ENCODE measurements around the gene TMPRSS6.
A peak's percentile ranks its signal among the peaks of the same experiment; 100 is the strongest.

The TMPRSS6 gene

GRCh38 chr22:37024339-37025157 is 85.0 kb downstream of the TMPRSS6 start:
- no peak for DNase-seq

DNA sequence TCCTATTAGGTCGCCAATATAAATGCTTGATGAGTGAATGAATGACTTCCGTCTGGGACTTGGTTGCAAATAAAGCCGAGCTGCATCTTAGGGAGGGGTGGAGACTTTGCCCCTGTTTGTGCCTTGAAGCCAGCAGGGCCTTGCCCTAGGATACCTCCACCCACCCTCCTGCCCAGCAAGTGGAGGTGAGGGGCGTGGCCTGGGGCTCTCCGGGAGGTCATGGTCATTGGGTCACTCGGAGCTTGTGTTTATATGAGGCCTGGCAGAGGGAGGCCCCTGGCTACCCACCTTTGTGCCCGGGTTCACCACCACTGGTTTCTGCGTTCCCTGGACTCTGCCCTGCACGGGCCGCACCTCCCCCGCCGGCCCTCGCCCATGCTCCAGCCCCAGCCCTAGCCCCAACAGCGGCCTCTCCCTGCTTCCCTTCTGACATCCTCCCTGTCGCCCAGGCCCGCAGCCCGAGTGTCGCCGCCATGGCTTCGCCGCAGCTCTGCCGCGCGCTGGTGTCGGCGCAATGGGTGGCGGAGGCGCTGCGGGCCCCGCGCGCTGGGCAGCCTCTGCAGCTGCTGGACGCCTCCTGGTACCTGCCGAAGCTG is 85.7 kb downstream of the TMPRSS6 start:
- DNase-seq = no peak

DNA sequence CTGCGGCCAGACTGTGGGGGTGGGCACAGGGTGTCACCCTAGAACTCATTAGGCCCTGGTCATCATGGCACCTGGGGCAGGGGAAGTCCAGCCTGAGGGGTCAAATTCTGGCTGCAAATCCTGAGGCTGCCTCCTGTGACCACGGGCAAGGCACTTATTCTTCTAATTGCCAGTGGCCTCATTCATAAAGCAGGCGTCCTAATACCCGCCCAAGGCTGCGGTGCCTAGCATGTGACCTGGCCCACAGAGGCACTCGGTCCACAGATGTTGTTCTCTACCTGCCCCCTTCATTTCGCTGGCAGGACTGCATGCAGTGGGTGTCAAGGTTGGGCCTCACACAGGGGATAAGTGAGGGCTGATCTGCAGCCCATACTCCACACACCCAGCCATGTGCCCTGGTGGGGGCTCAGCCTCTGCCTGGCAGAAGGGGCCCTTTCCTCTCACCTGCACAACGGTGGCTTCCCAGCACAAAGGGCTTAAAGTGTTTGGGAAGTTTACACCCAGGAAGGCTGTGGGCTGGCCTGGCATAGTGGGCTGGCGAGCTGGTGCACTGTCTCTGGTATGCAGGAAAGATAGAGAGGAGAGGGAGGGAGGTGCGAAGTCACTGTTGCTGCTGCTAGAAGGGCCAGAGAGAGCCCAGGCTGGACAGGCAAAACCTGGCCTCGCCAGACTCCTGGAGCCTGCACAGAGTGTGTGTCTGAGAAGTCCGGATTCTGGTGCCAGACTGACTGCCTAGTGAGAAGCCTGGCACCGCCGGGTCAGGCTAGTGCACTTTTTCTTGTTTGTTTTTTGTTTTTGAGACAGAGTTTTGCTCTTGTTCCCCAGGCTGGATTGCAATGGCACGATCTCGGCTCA is 86.8 kb downstream of the TMPRSS6 start:
- no peak for DNase-seq

DNA sequence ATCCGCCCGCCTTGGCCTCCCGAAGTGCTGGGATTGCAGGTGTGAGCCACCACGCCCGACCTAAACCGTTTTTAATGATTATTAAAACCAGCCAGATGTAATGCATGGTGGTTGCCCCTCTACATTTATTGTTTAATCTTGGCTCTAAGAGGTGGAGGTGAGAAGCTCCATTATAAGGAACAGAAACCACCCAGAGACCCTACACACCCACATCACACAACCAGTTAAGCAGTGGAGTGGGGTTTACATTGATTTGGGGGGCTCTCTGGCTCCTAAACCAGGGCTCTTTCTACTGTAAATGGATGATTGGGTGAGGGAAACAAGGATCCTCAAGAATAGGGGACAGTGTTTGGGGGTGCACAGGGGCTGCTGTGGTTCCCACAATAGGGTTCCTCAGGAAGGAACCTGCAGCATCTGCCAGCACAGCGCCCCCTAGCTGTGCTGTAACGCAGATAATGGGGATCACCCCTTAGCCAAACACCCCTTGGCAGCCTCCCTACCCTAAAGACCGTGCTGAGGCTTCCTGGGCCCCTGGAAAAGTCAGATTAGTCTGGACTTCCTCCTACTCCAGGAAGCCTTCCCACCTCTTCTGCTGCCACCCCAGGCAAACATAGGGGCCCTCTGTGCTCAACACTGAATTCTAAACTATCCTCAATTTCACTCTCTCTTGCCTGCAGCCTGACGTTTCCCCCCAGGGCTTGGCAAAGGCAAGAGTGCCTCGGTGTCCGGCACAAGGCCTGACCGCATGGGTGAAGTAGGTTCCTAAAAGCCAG is 87.6 kb downstream of the TMPRSS6 start:
- peak; percentile 44 for DNase-seq

GRCh38 chr22:37021041-37021440 is 88.5 kb downstream of the TMPRSS6 start:
- no peak for DNase-seq

- DNase-seq = no peak
Observed at GRCh38 chr22:37020192-37020479, 89.4 kb downstream of the TMPRSS6 start.

DNA sequence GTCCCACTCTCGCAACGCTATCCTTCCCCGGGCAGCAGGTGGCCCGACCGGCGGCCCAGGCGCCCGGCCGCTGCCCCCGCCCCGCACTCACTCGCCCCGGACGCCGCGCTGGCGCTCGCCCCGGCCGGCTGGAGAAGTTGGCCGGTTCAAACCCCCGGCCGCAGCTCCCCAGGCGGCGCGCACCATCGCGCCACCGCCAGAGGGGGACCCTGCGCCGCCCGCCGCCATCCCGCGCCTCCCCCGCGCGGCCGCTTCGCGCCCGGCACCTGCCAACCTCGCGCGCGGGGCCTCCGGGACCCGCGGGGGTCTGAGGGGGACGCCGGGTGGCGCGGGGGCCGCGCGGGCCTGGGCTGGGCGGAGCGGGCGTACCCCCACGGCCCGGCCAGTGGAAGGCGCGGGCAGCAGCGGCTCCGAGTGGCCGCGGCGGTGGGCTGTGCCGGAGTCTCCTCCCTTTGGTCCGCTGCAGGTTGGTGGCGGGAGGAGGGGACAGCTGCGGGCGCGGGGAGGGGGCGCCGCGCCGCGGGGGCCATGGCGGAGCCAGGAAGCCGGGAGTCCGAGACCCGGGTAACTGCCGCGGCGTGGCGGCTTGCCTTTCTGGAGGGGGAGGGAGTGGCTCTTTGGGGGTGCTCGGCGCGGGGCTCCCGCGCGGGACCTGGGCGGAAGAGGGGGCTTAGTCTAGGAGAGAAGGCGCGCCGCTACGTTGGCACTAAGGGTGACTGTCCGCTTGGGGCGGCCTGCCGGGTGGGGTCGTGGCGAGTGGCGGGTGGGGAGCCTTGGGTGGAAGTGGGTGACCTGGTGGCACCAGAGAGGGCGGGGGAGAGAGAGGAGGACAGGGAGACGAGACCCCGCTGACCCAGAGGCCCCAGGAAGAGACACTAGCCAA is 90.0 kb downstream of the TMPRSS6 start, which contains the start of the genes MPST and TST:
Gene MPST, plus strand, starts transcription at position 434 of the 883 bp plus-strand sequence. Its CDS starts 95 bp downstream, at position 529.
Gene TST, minus strand, starts transcription at position 139 of the 883 bp plus-strand sequence. CDS start 715 bp downstream, outside the sequence.
- peak; percentile 77 for DNase-seq

GRCh38 chr22:37018815-37019308 is 90.7 kb downstream of the TMPRSS6 start:
- DNase-seq = peak; percentile 80

DNA sequence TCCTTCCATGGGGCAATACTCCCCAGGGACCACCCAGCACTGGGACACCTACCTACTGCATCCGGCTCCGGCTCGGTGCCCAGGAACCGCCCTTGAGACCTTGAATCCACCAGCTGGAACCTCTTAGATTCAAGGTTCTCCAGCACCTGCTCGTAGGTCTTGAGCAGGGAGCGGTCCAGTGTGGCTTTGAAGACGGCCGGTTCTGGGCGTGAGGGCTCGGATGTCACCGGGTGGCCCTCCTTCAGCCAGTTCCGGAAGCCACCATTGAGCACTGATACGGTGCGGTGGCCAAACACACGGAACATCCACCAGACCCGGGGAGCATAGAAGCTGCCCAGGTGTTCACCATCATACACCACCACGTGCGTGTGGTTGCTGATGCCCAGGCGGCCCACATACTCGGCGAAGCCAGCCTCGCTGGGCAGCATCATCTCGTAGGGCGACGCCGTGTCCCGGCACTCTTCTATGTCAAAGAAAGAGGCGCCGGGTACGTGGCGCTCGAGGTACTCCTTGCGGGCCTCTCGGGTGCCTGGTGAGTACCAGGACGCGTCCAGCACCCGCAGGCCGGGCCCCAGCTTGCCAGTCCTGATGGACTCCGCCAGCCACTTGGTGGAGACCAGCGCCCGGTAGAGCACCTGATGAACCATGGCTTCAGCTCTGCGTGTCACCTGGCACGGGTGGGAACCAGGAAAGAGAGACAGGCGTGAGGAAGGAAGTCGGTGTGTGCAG is 91.3 kb downstream of the TMPRSS6 start:
- DNase-seq = no peak

- no peak for DNase-seq
Observed at GRCh38 chr22:37017356-37017755, 92.2 kb downstream of the TMPRSS6 start.

DNA sequence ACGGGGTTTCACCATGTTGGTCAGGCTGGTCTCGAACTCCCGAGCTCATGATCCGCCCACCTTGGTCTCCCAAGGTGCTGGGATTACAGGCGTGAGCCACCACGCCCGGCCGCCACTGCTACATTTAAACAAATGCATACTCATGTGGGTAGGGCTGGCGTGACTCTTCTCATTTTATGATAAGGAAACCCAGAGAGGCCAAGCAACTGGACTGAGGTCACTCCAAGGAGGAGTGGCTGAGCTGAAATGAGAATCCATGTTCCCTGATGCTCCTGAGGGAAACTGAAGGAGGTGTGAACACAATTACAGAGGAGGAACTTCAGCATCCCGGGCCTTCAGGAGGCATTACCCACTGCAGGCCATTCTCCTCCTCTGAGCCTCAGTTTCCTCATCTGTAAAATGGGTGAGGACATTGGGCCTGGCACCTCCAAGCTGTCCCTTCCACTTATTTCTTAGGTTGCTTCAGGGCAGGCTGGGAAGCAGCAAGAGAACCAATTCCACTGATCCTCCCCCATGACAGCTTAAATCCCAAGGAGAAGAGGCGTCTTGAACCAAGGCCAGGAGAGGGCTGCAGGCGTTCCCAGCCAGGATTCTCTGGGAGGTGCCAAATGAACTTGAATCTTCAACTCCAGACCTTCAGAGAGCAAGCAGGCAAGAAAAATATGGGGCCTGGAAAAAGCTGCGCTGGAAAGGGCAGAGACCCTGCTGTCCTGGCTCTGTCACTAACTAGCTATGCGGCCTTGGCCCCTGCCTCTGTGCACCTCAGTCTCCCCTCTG is 93.2 kb downstream of the TMPRSS6 start:
- DNase-seq = no peak

GRCh38 chr22:37015587-37015878 is 94.0 kb downstream of the TMPRSS6 start:
- no peak for DNase-seq
